ENCODE measurements around the gene ATP6V0B.

ATP6V0B gene

DNA sequence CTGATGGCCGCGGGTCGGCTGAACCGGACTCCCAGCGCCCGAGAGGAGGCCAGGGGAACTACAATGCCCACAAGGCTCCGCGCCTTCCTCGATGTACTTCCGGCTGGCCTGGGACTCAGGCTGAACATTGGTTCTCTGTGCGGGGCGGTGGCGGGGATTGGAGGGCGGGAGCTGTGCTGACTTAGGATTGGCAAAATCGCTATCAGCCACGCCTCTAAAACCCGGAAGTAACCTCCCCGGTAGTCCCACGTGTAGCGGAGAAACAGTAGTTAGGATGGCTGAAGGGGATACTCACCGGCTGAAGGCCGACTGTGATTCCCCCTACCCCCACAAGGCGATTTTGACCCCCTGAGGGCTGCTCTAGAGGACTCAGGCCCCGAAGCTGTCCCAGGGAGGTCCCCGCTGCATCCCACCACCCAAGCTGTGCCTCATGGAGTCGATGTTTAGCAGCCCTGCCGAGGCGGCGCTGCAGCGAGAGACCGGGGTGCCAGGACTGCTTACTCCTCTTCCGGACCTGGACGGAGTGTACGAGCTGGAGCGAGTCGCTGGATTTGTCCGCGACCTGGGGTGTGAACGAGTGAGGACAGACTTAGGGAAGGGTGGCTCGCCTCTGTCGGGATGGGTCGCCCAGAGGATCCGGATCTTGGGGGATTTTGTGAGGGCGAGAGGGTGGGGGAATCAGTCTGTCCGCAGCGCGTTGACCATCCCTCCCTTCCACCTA is 4.9 kb upstream of the ATP6V0B start, which contains the start of gene DPH2:
TSS of gene DPH2 (plus strand) at position 265 of the 721 bp plus-strand sequence. CDS start at position 431, 166 bp downstream.
- DNase-seq (ENCODE audit: low read depth): peak; percentile 98

DNA sequence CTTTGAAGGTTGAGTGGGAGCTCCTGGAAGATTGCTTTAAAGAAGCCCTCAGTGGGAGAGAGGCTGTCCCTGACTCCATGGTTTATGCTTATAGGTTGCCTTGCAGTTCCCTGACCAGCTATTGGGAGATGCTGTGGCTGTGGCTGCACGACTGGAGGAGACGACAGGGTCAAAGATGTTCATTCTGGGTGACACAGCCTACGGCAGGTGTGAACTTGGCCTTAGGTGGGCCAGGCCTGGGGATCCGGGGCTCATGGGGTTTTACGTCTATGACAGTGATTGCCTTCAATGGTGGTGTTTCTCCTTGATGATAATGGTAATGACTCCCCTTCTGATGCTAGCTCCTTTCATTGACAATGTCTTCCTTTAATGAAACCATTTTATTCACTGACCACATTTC is 4.3 kb upstream of the ATP6V0B start:
- no peak for DNase-seq (ENCODE audit: low read depth)

GRCh38 chr1:43970911-43971310 is 3.8 kb upstream of the ATP6V0B start:
- DNase-seq (ENCODE audit: low read depth): no peak

DNA sequence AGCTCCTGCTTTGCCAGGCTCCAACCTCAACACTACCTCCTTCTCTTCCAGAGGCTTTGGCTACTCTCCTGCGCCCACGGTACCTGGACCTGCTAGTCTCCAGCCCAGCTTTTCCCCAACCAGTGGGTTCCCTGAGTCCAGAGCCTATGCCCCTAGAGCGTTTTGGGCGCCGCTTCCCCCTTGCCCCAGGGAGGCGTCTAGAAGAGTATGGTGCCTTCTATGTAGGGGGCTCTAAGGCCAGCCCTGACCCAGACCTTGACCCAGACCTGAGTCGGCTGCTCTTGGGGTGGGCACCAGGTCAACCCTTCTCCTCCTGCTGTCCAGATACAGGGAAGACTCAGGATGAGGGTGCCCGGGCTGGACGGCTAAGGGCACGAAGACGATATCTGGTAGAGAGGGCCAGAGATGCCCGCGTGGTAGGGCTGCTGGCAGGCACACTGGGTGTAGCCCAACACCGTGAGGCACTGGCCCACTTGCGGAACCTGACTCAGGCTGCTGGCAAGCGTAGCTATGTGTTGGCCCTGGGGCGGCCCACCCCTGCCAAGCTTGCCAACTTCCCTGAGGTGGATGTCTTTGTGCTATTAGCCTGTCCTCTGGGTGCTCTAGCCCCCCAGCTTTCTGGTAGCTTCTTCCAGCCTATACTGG is 3.3 kb upstream of the ATP6V0B start:
- DNase-seq (ENCODE audit: low read depth): no peak

DNA sequence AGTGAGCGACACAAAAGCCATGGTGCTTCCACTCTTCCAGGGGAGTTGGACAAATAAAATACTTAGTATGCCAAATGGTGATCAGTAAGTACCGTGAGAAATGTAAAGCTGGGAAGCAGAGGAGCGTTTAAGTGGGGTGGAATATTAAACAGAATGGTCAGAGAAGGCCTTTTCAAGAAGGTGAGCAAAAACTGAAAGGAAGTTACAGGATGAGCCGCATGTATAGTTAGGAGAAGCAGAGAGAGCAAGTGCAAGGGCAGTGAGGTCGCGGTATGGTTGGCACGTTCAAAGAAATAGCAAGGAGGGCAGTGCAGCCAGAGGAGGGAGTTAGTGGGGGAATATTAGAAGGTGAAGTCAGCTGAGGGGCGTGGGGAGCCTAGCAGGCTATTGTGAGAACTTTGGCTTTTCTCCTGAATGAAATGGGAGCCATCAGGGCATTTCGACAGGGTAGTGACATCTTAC is 748 bp upstream of the ATP6V0B start:
- peak; percentile 22 for DNase-seq (ENCODE audit: low read depth)

- peak; percentile 37 for DNase-seq (ENCODE audit: low read depth)
Measured at GRCh38 chr1:43975249-43975961, 645 bp downstream of the ATP6V0B start.

DNA sequence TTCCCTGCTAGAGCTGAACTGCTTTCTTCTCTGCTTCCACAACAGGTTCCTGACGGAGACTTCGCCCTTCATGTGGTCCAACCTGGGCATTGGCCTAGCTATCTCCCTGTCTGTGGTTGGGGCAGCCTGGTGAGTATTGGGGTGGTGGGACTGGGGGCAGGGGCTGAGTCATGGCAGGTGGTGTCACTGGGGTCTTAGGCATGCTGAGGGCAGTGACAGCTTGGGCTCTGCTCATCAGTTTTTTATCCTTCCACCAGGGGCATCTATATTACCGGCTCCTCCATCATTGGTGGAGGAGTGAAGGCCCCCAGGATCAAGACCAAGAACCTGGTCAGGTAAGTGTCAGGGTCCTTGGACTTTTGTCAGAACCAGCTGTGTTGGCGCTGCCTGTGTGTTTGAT is 1.3 kb downstream of the ATP6V0B start:
- DNase-seq (ENCODE audit: low read depth): no peak

DNA sequence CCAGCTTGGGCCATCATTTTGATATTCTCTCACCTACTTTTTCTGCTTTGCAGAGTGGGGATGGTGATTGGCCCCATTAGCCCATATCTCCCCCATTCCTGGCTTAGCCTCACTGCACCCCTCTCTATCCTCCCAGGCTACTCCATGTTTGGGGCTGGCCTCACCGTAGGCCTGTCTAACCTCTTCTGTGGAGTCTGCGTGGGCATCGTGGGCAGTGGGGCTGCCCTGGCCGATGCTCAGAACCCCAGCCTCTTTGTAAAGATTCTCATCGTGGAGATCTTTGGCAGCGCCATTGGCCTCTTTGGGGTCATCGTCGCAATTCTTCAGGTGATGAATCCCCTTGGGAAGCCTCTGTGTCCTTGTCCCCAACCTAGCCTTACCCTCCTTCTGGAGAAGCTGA is 2.1 kb downstream of the ATP6V0B start:
- no peak for DNase-seq (ENCODE audit: low read depth)

DNA sequence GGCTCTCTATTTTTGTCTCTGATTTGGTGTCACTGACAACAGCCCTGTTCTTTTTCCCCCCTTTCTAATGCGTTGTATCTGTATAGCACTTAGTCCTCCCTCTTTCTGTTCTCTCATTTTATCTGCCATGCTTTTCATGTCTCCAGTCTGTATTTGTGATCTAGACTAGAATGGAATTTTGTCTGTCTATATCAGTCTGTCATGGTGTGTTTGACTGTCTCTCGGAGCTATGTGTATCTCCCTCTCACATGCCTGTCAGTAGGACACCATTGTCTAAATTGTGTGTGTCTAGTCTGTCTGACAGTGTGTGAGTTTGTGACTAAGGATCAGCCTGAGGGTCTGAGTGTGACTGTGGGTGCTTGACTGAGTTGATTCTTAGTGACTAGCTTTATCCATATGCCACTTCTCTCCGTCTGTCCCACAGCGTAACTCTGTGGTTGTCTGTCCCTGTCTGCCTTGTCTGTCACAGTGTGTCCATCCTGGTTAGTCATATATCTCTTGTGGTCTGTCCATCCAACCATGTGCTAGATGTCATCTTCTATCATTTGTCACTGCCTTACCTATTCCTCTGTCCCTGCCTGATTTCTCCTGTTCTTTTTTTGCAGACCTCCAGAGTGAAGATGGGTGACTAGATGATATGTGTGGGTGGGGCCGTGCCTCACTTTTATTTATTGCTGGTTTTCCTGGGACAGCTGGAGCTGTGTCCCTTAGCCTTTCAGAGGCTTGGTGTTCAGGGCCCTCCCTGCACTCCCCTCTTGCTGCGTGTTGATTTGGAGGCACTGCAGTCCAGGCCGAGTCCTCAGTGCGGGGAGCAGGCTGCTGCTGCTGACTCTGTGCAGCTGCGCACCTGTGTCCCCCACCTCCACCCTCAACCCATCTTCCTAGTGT is 2.9 kb downstream of the ATP6V0B start:
- DNase-seq (ENCODE audit: low read depth): no peak

DNA sequence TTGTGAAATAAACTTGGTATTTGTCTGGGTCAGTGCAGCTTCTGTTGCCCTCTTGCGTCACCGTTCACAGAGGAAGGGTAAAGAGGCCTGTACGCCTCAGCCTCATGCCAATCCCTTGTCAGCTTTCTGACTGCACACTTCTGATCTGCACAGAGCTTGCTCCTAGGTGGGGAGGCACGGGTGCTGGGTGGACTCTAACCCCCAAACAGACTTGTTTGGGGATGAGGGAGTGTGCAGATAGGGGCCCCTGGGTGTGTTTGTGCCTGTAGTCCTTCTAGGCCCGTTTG is 3.4 kb downstream of the ATP6V0B start:
- DNase-seq (ENCODE audit: low read depth): no peak

- peak; percentile 46 for DNase-seq (ENCODE audit: low read depth)
Measured at GRCh38 chr1:43978551-43979260, 3.9 kb downstream of the ATP6V0B start, which contains the start of gene B4GALT2. B4GALT2 (plus strand) TSS chr1:43979210; CDS start chr1:43981161, 1,951 bp downstream.

DNA sequence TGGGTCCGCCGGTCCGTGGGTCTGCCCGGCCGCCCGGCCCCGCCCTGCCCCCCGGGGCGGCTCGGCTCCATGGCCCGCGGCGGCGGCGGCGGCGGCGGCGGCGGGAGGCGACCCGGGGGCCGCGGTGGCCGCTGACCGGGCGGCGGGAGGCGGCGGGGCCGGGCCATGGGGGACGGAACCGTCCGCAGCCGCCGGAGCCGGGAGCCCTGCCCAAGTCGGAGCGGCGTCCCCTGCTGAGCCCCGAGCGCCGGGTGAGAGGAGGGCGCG is 4.4 kb downstream of the ATP6V0B start:
- peak; percentile 15 for DNase-seq (ENCODE audit: low read depth)

DNA sequence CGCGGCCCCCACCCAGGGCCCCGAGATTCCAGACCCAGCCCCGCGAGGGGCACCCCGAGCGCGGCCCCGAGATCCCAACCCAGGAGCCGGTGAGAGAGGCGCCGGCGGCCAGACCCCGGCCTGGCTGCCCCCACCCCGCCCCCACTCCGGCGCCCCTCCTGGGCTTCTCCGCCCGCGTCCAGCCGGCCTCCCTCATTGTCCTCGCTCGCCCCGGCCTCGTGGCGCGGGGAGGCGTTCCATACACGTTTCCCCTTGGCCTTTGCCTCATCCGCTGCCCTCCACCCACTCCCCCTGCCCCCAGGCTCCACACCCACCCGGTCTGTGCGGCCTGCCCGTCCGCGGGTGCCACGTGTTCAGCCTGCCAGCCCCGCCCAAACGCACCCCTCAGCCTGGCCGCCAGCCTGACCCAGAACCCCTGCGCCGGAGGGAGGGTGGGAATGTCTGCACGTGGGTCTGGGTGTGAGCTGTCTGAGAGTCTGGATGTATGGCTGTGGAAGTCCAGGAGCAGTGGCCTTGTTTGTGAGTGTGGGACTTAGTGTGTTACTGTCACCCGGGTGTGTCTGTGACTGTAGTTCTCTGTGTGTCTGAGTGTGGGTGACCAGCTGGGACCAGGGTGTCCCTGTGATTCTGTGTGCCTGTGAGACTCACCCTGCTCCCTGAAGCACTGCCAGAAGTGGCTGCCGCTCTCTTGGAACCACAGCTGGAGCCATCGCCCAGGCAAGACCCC is 4.9 kb downstream of the ATP6V0B start:
- DNase-seq (ENCODE audit: low read depth): peak; percentile 69

DNA sequence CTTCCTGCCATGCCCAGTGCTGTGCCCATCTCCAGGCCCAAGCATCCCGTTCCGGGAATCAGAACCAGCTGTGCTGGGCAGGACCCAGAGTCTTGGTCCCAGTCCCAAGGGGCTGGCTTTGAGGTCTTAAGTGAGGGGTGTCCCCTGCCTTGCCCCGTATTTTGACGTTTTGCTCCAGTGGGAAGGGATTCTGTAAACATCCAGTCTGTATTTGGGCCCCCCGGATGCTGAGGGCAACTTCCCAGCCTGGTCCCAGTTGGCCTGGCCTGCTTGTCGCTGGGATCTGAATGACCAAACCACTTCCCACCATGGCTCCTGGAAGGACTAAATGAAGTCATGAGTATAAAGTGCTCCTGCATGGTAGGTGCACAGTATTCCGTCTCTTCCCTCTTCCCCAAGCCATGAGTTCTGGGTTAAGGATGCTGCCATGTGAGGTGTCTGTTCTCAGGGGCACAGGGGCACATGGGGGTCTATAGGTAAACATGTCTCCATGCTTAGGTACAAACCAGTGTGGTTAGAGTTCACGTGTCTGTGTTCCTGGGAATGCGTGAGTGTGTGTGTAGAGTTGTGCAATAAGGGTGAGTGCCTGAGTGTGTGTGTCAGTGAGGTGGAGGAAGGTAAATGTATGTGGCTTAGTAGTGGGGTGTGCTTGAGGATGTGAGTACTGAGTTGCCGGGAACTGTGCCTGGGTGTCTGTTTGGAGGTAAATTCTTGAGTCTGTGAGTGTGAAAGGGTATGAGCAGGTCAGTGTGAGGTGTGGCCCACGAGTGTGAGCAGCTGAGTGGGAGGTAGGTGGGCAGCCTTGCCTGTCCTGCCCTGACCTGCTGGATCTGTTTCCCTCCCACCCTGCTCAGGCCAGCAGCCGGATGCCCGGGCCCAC is 5.7 kb downstream of the ATP6V0B start:
- DNase-seq (ENCODE audit: low read depth): peak; percentile 46

- DNase-seq (ENCODE audit: low read depth): no peak
Measured at GRCh38 chr1:43981135-43981491, 6.4 kb downstream of the ATP6V0B start.

- no peak for DNase-seq (ENCODE audit: low read depth)
Measured at GRCh38 chr1:43981636-43982035, 6.9 kb downstream of the ATP6V0B start.

DNA sequence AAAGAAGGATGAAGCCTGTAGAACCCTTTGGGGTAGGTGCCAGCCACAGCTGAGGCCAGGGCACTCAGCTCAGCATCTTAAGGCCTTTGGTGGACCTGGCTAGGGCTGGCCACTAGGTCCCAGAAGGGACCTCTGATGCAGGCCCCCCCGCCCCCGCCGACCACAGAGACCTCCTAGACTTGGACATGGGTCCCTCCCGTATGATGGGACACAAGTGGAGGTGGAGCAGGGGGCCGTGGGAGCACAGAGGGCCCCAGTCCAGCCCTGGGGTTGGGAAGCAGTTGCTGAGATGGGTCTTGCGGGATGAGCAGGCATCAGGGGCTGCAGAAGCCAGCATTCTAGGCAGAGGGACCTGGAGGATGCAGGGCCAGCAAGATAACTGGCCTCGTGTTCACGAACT is 7.5 kb downstream of the ATP6V0B start:
- DNase-seq (ENCODE audit: low read depth): no peak

DNA sequence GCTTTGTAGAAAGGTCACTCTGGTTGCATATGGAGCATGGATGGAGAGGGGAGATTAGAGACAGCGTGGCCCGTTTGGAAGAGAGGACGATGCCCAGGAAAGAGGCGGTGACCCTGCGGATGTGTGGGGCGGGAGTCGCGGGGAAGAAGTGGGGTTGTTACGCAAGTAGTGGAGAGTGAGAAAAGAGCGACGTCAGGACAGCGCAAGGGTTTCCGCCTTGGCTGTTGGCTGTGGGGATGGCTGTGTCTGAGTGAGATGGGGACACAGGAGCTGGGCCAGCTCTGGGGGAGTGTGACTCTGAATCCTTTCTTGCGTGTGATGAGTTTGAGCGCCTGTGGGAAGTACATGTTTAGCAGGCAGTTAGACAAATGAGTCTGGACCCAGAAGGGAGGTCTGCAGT is 8.0 kb downstream of the ATP6V0B start:
- DNase-seq (ENCODE audit: low read depth): no peak

GRCh38 chr1:43983253-43983899 is 8.6 kb downstream of the ATP6V0B start:
- no peak for DNase-seq (ENCODE audit: low read depth)

- DNase-seq (ENCODE audit: low read depth): no peak
Measured at GRCh38 chr1:43984855-43985254, 10.1 kb downstream of the ATP6V0B start.

Data from EH (cell line).